Urothelium cell line (cell line): Measurements from ENCODE around the gene PDCD1LG2.

Experiments
- DNase-seq: peaks from one replicate; pipeline ENCODE4 v3.0.0; 2011; ENCODE audit warnings: low spot score, mixed read lengths
- FAIRE-seq: peaks from 2 replicates; lab custom pipeline; 2011; peaks lifted over from hg19 to GRCh38; lab: Jason Lieb, UNC

Gene PDCD1LG2

GRCh38 chr9:5529683-5530221, 19.4 kb downstream of the PDCD1LG2 start:
- DNase-seq = no peak

GRCh38 chr9:5531101-5531882, 21.0 kb downstream of the PDCD1LG2 start:
- FAIRE-seq = no peak
- DNase-seq = no peak

More at GRCh38 chr9:5529683-5530221, 19.4 kb downstream of the PDCD1LG2 start:
- no peak for FAIRE-seq

GRCh38 chr9:5532306-5532705, 22.0 kb downstream of the PDCD1LG2 start:
- DNase-seq (no peak), FAIRE-seq (no peak)

DNA sequence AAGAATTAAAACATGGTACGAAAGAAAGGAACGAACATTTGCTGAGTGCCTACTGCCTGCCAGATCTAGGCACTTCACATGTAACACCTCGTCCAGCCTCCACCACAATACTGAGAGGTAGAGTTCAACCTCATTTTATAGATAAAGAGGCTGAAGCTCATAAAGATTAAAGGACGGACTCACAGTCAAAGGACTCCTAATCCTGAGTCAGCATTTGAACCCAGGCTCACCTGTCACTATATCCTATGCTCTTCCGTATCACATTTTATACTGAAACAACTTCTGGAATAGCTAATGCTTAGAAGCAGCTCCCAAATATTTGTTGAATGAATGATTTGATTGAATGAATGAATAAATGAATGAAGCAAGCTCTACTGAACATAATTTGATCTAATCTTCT, 22.5 kb downstream of the PDCD1LG2 start:
- FAIRE-seq (no peak), DNase-seq (no peak)

- no peak for FAIRE-seq
- DNase-seq = no peak
Observed at GRCh38 chr9:5536684-5537083, 26.4 kb downstream of the PDCD1LG2 start.

DNA sequence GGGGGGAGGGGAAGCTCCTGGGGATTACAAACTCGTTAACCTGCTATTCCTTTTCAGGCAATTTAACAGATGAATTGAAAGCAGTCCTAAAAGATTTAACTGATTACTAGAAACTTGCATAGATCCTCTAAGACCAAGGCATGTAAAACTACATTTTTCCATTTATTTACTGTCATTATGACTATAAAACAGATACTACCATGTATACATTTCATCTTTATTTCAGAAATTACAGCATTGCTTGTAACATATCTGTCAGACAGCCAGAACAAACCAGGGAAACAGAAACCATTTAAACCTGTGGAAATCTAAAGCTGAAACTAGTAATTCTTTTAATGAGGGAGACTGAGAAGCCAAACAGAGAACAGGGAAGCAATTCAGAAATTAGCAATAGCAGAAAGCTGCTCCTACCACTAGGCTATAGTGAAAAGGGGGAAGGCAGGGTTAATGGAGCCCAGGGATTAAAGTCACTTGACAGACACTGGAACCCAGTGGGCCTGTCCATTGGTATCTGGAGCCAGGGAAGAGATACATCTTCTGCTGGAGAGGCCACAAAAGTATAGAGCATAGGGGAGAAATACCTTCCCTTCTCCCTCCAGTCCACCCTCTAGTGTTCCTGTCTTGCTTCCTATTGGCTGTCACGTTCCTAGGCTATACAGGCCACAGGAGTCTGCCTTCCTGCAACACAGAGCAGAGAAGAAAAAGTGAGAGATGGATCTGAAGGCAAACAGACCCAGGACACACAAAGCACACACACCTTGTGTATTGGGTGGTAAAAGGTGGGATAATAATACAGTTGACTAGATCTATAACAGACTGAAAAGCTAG, 33.8 kb downstream of the PDCD1LG2 start:
- DNase-seq = no peak
- no peak for FAIRE-seq

- no peak for DNase-seq
- no peak for FAIRE-seq
Observed at GRCh38 chr9:5549658-5550650, 39.6 kb downstream of the PDCD1LG2 start.

GRCh38 chr9:5551368-5552150, 41.2 kb downstream of the PDCD1LG2 start:
- DNase-seq (no peak), FAIRE-seq (no peak)

DNA sequence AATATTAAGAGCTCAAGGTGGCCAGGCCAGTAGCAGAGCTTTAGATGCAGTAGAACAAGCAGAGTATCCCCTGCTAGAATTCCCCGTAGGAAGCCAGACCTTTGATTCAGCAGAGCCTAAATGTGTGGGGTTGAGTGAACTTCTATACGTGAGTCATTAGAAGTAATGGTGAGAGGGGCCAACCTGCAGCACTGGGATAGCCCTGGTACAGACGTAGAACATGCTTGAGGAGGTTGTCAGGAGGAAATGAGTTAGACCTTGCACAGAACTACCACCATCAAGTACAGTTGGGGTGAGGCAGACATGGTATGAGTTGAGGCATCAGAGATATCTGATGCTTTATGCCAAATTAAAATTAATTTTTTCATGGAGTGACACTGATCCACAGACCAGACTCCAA, 42.0 kb downstream of the PDCD1LG2 start:
- FAIRE-seq = no peak

GRCh38 chr9:5553211-5553610, 42.9 kb downstream of the PDCD1LG2 start:
- DNase-seq (no peak), FAIRE-seq (no peak)

More for the DNA sequence above, 42.0 kb downstream of the PDCD1LG2 start:
- no peak for DNase-seq

DNA sequence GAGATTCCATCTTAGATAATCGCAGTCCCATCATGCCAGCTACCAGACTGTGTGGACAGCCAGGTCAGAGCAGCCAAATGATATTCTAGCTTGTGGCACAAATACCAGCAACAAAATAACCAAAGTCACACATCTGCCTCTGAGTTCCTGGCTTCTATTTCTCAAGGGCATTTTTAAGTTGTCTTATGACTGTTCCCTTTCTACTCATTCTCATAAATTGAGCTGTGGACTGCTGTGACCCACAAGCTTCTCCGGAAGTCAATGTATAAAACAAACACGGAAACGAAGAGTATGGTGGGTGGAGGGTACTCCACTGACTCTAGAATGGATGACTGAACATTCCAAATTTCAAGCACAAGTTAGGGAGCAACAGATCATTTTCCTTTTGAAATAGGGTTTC, 43.9 kb downstream of the PDCD1LG2 start:
- DNase-seq (no peak), FAIRE-seq (no peak)

GRCh38 chr9:5556101-5556705, 45.9 kb downstream of the PDCD1LG2 start:
- no peak for DNase-seq
- no peak for FAIRE-seq

GRCh38 chr9:5557606-5558587, 47.6 kb downstream of the PDCD1LG2 start:
- FAIRE-seq (no peak), DNase-seq (no peak)

GRCh38 chr9:5559659-5560058, 49.3 kb downstream of the PDCD1LG2 start:
- FAIRE-seq = no peak
- DNase-seq = no peak

DNA sequence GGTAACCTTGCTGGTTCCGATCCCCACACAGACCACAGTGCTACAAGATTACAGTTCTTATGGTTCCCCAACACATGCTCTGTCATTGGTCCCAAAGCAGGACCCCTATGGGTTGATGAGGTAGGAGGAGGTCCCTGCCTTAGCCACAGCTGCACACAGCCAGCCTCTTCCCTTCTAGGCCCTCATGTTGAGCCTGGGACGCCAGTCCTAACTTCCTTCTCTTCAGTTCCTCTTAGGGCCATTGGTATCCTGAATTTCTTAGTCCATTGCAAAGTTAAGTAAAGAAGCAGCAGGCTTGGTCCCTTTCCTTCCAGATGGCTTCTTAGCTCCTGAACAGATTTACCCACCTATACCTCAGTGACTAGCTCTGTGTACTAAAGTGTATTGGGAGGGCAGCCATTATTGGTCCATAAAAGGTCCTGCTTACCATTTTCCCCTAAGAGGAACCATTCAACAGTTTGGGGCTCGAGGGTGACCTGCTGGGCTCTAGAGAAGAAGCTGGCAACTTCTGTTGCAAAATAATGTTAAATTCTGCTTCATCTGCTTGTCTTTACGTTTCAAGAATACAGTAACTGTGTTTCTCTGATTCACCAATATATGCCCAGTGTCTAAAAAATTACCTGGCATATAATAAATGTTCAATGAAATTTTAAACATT, 50.2 kb downstream of the PDCD1LG2 start:
- FAIRE-seq (no peak), DNase-seq (no peak)

- FAIRE-seq = no peak
- DNase-seq = no peak
Observed at GRCh38 chr9:5561828-5562488, 51.6 kb downstream of the PDCD1LG2 start.

- DNase-seq = no peak
- FAIRE-seq = no peak
Observed at GRCh38 chr9:5562806-5563416, 52.6 kb downstream of the PDCD1LG2 start.
